Nephron (organoid): Measurements from ENCODE around the gene DOCK3.
A peak's percentile ranks its signal among the peaks of the same experiment; 100 is the strongest.

ENCODE experiments used
- H3K27ac Mint-ChIP-seq, 3 experiments: 2 replicates each; pipeline ENCODE4 v1.8.0; 2020; ENCODE audit warnings: mixed read lengths in 3 of 3, mild to moderate bottlenecking in 2 of 3, moderate library complexity in 1 of 3
- H3K27me3 Mint-ChIP-seq: 2 replicates; pipeline ENCODE4 v1.8.0; 2021; ENCODE audit warnings: low read depth, mild to moderate bottlenecking, moderate library complexity, mixed read lengths
- H3K36me3 Mint-ChIP-seq: 2 replicates; pipeline ENCODE4 v1.8.0; 2020; ENCODE audit warnings: low read depth, mixed read lengths
- H3K4me1 Mint-ChIP-seq: 2 replicates; pipeline ENCODE4 v1.8.0; 2020; ENCODE audit warnings: mixed read lengths
- H3K4me3 Mint-ChIP-seq, 3 experiments: 2 replicates each; pipeline ENCODE4 v1.8.0; 2020; ENCODE audit warnings: mild to moderate bottlenecking in 3 of 3, mixed read lengths in 3 of 3, moderate library complexity in 2 of 3
- H3K9me3 Mint-ChIP-seq: 2 replicates; pipeline ENCODE4 v1.8.0; 2020; ENCODE audit warnings: mixed read lengths
- TF ChIP-seq, protein P1 (sequence below), 3 experiments: fragments of 200-600 bp; sonication (generic); IDR thresholded peaks; one replicate each; pipeline ENCODE4 v1.5.0; 2021; ENCODE audit warnings: antibody characterized with exemption in 3 of 3; ENCODE audit not compliant: unreplicated experiment in 3 of 3

Gene DOCK3

DNA sequence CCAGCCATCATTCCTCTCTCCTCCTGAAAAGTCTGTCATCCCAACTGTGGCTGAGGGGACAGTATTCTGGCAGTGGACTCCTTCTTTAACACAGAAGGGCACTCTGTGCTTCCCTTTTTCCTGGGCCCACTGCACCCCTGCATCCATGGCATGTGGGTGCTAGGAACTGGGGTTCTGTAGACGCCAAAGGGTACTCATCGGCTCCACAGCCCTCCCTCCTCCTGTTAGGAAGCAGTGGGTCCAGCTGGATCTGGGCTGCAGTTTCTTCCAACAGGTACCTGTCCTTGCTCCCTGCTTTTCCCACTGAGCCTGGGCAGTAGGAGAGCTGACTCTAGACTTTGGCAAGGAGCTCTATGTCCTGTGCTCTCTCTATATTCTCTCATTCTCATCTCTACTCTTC, 704.0 kb downstream of the DOCK3 start:
- no peaks in the 10 kb centered on the region for H3K36me3 Mint-ChIP-seq
- H3K27me3 Mint-ChIP-seq: peaks cover 4% of the 10 kb centered on the region

DNA sequence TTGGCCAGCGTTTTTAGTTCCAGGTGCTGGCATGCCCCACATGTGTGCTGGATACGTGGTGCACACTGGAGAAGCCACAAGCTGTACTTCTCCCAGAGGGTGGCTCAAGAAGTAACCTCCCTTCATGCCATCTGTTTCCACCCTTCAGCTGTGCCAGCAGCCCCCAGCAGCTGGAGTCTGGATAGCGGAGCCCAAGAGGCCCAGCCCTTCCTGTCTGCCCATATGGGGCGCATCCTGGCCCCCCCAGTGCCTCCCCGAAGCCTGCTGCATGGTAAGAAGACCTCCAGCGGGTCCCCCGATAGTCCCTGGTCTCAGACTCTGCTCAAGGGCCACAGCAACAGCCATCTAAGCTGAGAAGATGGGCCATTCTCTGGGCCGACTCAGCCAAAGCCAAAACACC, 704.6 kb downstream of the DOCK3 start:
- peaks cover 20% of the 10 kb centered on the region for H3K4me1 Mint-ChIP-seq
- peaks cover 4% of the 10 kb centered on the region for H3K27me3 Mint-ChIP-seq
- no peak overlapping the region for H3K4me3 Mint-ChIP-seq
- no peaks in the 10 kb centered on the region for H3K9me3 Mint-ChIP-seq
- no peak overlapping the region for H3K27ac Mint-ChIP-seq
- no peaks in the 10 kb centered on the region for H3K36me3 Mint-ChIP-seq
- TF ChIP-seq, protein P1, sequence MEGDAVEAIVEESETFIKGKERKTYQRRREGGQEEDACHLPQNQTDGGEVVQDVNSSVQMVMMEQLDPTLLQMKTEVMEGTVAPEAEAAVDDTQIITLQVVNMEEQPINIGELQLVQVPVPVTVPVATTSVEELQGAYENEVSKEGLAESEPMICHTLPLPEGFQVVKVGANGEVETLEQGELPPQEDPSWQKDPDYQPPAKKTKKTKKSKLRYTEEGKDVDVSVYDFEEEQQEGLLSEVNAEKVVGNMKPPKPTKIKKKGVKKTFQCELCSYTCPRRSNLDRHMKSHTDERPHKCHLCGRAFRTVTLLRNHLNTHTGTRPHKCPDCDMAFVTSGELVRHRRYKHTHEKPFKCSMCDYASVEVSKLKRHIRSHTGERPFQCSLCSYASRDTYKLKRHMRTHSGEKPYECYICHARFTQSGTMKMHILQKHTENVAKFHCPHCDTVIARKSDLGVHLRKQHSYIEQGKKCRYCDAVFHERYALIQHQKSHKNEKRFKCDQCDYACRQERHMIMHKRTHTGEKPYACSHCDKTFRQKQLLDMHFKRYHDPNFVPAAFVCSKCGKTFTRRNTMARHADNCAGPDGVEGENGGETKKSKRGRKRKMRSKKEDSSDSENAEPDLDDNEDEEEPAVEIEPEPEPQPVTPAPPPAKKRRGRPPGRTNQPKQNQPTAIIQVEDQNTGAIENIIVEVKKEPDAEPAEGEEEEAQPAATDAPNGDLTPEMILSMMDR (IDR thresholded peaks at IDR 0.05; ENCODE audit: unreplicated experiment in 3 of 3): no peak

More for the DNA sequence above, 704.0 kb downstream of the DOCK3 start:
- H3K9me3 Mint-ChIP-seq: no peaks in the 10 kb centered on the region
- no peak overlapping the region for H3K27ac Mint-ChIP-seq
- TF ChIP-seq, protein P1 (IDR thresholded peaks at IDR 0.05; ENCODE audit: unreplicated experiment in 3 of 3): no peak
- no peak overlapping the region for H3K4me3 Mint-ChIP-seq
- peaks cover 14% of the 10 kb centered on the region for H3K4me1 Mint-ChIP-seq

DNA sequence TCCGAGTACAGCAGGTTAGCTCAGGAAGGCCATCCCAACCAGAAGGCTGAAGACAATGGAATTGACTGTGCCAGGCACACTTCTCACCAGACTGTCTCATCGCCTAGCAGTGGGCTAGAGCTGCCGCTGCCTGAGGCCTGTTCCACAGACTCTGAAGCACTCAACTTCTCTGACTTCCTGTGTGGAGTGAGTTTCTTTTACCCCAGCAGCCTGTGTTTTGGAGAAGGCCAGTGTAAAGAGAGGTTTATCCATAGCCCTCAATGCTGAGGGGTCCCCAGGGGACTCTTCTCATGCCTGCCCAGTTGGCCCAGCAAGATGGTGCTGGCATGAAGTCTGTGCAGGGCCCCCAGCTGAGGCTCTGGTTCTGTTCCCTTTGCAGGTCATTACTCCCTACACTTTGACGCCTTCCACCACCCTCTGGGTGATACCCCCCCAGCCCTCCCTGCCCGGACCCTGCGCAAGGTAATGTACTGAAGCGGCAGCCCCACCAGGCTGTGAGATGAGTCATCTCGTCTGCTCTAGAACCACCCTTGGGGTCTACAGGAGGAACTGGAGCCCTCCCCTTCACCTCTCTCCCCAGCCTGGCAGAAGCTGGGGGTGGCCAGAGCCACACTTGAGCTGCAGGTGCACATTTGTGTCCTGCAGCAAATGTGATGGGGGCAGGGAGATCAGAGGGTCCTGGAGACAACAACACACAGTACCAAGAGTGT, 705.2 kb downstream of the DOCK3 start:
- Mint-ChIP-seq H3K27me3 (peaks cover 4% of the 10 kb centered on the region), H3K36me3 (no peaks in the 10 kb centered on the region), H3K27ac (no peak overlapping the region), H3K9me3 (no peaks in the 10 kb centered on the region), H3K4me3 (peak overlapping the region in 1 of 3 experiments; percentile 36), H3K4me1 (peaks cover 25% of the 10 kb centered on the region)
- TF ChIP-seq, protein P1 (IDR thresholded peaks at IDR 0.05; ENCODE audit: unreplicated experiment in 3 of 3): no peak

DNA sequence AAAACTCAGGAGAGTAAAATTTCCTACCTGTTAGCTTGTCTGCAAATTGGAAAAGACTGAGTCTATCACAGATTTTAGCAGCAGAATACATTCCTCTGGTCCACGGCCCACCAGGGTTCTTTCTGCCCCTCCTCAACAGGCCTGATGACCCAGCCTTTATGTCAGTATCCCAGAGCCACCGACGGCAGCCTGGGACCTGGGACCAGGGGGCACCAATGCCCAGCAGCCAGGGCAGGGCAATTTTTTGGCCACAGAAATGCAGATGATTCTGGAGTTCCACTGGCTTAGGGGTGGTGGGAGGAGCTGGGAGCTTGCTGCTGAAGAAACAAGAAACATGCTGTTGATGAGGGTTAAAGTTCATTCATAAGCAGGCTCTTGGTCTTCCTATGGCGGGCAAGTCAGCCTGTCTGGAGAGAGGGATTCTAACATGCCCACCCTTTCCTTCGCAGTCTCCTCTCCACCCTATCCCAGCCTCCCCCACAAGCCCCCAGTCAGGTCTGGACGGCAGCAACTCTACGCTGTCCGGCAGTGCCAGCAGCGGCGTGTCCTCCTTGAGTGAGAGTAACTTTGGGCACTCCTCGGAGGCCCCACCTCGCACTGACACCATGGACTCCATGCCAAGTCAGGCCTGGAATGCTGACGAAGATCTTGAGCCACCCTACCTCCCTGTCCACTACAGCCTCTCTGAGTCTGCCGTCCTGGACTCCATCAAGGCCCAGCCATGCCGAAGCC, 706.0 kb downstream of the DOCK3 start:
- Mint-ChIP-seq H3K4me1 (peaks cover 30% of the 10 kb centered on the region), H3K27ac (no peak overlapping the region), H3K9me3 (no peaks in the 10 kb centered on the region), H3K36me3 (peaks cover under 1% of the 10 kb centered on the region), H3K27me3 (peaks cover 4% of the 10 kb centered on the region), H3K4me3 (peak overlapping the region in 2 of 3 experiments; percentile 36 to 37)
- TF ChIP-seq, protein P1 (IDR thresholded peaks at IDR 0.05; ENCODE audit: unreplicated experiment in 3 of 3): no peak

DNA sequence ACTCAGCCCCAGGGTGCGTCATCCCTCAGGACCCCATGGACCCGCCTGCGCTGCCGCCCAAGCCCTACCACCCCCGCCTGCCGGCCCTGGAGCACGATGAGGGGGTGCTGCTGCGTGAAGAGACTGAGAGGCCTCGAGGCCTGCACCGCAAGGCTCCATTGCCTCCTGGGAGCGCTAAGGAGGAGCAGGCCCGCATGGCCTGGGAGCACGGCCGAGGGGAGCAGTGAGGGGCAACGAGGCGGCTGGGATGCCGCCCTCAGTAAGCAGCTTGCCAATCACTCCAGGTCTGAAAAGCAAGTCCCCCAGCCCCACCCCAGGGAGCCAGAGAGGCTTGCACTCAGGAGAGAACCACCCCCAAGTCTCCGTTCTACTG, 706.6 kb downstream of the DOCK3 start:
- TF ChIP-seq, protein P1 (IDR thresholded peaks at IDR 0.05; ENCODE audit: unreplicated experiment in 3 of 3): no peak
- H3K27me3 Mint-ChIP-seq: peaks cover 4% of the 10 kb centered on the region
- H3K4me3 Mint-ChIP-seq: no peak overlapping the region

More for the DNA sequence above, 706.6 kb downstream of the DOCK3 start:
- Mint-ChIP-seq H3K27ac (no peak overlapping the region), H3K4me1 (peaks cover 35% of the 10 kb centered on the region), H3K36me3 (peaks cover 6% of the 10 kb centered on the region), H3K9me3 (no peaks in the 10 kb centered on the region)
